HG03457 (cell line): Measurements from ENCODE around the gene PDE4D.

Experiments used
- ATAC-seq: cut with Tn5 transposase; IDR thresholded peaks from one replicate; pipeline ENCODE4 v1.9.1; 2021; ENCODE audit warnings: moderate number of reproducible peaks; ENCODE audit not compliant: unreplicated experiment

PDE4D gene

DNA sequence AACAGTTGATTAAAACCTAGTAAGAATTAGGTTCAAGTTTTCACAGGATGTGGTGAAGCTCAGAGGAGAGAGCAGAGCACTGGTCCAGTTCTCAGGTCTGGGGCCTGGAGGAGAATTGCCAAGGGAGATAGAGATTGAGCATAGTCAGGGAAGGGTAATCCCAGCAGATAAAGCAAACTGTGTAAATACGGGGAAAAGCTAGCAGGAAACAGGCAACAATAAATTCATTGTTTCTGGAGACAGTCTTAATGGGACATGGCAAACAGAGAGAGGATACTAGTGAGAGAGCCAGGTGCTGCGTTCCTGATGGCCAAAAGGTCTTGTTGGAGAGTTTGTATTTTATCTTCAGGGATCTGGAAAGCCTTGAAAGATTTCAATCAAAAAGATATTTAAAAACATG, 333.0 kb downstream of the PDE4D start:
- no peak for ATAC-seq

DNA sequence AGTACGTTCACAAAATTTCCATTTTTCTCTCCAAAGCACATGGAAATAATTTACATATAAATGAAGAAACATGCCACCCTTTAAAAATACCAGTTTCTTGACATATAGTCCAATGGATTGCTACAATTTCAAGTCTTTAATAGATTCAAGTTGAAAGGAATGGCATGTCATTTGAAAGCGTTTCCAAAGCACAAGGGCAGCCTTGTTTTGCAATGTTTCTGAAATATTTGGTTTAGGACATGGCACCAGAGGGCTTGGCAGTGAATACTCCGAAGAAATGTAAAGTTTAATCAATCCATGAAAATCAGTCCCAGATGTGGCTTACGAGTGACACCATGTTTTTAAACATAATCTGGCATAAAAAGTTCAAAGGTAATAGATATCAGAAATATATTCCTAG, 333.7 kb downstream of the PDE4D start:
- no peak for ATAC-seq

DNA sequence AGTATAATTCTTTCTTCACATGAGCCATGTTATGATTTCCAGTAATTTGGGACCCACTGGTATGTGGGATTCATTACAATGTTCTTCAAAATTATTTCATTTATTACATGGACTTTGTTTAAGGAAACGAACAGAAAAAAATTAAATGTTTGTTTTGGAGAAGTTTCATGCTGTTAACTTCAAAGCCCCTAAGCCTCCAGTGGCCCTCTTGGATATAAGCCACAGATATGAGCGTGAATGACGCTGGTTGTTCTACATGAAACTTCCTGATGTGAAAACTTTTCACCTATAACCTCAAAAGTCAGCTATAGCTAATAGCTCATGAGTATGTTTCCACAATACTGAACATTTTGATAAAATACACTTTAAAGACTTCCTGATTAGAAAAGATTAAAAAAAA, 334.2 kb downstream of the PDE4D start:
- ATAC-seq = no peak

DNA sequence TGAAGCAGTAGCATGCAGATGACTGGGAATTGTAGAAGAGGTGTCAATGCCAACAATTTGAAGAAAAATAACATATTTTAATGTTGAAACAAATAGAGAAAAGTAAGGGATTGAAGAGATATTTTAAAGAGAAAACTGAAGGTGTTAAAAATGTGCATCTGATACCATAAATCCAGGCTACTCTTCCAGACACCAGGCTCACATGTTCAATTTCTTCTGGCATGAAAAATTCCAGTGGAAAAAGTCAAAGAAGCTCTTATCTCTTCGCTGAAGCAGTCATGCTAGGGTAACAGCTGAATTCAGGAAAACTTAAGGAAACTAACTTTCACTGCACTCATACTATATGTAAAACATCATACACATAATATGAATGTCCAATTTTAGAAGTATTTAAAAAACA, 335.0 kb downstream of the PDE4D start:
- no peak for ATAC-seq

DNA sequence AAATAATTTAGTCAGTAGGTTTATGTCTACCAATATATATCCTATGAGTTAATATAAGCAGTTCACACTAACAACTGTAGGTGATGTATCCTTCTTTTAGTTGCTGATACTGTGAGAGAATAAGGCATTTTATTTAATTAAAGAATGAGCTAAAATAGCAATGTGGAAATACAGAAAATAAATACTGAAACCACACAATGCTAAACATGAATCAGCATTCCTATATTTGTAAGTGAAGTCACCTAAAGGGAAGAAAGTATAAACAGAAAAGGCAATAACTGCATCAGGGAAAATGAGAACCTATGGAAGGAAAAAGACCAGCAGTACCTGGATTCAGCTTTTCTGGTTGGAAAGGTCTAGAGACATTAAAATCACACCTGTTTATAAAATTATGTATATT, 336.0 kb downstream of the PDE4D start:
- no peak for ATAC-seq

DNA sequence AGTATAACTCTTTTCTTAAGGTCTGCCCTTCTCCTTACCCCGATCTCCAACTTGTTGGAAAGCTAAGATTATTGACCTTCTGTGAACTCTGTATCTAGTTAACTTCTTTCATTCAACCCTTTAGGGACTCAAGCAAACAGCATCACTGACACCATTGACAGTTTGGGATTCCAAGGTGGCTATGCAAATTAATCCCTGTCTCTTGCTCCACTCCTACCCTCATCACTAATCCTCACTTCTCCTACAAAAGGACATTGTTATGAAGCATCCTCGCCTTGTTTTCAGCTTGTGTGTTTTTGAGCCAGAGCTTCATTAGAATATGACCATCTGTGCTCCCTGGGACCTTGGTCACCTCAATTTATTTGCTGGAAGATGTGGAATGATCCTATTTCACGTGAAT, 337.9 kb downstream of the PDE4D start:
- no peak for ATAC-seq

DNA sequence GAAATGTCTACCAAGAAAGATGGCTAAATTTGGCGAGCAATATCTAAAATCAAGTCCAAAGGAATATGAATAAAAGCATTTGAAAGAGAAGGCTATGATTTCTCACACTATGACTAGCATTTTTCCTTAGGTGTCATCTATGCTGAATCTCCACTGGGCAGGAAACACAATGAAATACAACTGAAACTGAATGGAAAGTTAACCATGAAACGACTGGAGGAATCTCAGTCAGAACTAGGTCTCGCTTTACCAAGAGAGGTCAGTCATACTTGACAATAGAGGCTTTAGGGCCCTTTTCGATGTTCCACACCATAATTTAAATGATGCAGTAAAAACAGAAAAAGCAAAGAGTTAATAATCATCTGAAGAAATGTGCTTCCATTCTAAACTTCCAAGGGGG, 339.0 kb downstream of the PDE4D start:
- no peak for ATAC-seq

DNA sequence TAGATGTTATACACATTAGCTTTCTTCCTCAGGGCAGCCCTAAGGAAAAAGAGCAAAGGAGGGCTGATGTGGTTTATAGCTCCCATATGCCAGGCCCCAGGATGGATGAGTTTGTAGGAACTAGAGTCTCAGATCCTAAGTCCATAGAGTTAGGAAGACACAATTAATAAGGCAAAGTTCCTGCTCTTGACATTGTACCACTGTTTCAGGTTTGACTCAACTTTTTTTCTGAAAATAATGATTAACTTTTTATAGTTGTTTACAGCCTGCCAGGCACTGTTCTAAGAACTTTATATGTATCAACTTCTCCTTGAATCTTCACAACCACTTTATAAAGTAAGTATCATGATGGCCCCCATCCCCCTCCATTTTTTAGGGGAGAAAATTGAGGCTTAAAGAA, 339.5 kb downstream of the PDE4D start:
- ATAC-seq = no peak

DNA sequence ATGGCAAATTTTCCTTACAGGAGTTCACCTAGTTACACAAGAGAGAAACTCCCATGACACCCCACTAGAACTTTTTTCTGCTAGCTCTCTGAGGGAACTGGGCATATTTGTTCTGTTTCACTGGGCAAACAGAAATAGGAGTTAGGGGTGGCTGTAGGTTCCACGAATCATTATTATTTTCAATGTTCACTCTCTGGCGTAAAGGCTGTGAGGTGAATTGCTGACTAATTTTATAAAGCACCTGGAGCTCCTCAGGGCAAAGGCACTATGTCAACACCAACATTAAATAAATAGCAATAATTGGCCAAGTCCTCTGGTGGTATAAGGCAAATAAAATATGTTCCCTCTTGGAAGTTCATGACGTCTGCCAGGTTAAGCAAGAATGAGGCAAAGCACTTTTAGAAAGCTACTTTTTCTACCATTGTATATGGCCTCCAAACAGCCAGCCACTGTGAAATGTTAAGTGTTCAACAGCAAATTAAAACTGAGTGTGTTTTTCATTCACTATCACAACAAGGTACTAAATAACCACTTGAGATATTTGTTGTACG, 344.6 kb downstream of the PDE4D start:
- ATAC-seq = no peak

DNA sequence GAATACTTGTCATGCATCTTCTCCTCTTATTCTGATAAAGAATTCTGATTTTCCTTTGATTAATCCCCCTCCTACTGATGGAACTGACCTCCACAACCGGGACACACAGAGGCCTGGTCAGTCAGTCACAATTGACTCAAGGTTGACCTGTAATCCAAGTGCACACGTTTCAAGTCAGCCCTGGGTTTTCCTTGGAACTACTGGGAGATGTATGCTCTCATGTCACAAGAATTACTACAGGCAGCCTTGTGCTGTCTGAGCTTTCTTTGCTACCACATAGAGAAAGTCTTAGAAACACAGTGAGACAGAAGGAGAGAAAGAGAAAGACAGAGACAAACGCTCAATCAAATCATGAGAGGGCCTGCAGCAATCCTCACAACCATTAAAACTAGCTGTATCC, 345.8 kb downstream of the PDE4D start:
- no peak for ATAC-seq

DNA sequence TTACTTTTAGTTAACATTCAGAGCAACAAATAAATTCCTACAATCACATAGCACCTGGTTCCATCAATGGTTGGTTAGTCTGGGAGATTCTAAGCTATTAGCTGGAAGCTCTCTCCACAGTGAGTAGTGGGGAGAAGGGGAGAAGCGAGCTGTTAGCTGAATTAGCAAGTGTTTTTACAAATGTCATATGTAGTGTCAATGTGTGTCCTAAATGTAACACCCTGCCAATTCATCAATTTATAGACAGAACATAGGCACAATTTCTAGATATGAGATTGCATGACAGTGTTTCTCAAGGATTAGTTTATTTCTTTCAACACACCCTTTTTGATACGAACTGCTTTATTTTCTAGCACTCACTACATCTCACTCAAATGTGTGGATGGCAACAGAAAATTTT, 349.0 kb downstream of the PDE4D start:
- ATAC-seq = no peak

DNA sequence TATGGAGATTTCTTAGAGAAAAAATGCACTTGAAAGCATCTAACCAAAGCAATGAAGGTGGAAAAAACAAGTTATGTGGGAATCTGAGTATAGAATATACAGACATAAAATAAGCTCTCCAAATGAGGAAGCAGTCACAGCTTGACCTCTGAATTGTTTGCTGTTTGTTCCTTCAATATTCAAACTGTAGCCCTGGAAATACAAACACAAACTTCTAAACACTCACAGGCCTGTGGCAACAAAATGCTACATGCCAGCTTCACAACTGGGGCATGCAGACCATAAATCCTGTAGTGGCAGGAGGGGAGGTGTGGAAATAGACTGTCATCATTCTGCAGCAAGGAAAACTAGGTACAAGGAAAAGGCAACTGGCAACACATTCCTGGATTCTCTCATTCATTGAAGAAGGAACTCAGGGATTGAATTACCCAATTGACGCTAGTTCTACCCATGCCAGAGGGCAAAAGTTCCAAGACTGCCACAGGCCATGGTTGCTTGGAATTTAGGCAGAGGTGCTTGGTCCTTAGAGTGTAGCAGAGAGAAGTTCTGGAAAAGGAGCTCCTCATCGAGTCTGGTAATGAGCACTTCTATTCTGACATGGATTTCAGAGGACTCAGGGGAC, 349.6 kb downstream of the PDE4D start:
- no peak for ATAC-seq

DNA sequence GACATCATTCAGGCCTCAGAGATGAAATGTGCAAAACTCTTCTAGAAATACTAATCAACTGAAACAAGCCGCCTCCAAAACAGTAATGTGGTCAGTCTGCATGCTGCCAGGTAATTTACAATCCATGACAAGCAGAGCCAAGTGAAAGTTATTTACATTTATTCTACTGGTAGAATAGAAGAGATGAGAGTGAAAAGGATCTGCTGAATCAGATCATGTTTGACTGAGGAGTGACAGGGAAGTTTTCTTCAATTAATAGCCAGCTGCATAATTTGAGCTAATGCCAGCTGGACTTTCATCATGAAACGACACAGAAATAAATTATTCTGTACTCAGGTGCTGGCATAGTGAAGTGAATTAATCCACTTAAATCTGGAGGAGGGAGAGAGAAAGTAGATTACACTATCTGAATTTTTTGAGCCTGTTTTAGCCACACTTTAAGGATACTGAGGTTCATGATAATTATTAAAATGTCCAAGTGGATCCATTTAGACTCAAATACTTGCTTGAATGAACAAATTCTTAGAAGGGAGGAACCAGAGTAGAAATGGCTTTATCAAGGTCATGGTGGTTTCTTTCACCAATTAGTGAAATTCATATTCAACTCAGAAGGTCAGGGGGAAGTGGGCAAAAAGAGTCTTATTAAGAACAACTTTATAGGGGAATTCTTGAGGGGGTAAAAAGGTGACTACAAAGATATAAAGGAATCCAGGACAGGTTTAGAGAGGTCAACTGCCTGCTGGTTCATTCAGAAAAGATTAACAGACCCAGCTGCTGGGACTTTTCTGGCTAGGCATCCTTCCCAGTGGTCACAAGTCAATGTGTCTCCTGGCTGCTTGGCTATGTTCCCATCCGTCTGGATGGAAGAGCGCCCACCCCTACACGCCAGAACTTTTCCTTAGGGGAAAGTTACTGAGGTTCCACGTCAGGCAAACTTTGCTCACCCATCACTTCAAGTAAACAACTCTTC, 350.4 kb downstream of the PDE4D start:
- no peak for ATAC-seq

DNA sequence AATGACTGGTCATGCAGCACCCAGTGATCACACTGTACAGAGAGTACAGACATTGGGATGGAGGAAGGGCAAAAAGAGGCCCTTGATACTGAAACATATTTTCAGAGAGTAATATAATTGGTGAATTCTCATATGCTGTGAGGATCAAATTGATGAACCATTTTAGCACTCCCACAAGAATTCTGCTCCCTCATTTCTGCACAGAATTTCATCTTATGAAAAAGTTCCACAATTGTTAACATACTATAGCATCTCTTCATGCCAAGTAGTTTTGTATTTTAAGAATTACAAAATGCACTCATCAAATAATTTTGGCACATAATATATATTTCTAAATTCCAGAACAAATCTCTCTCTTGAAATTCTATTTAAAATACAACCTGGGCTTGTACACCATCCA, 351.2 kb downstream of the PDE4D start:
- ATAC-seq = no peak

DNA sequence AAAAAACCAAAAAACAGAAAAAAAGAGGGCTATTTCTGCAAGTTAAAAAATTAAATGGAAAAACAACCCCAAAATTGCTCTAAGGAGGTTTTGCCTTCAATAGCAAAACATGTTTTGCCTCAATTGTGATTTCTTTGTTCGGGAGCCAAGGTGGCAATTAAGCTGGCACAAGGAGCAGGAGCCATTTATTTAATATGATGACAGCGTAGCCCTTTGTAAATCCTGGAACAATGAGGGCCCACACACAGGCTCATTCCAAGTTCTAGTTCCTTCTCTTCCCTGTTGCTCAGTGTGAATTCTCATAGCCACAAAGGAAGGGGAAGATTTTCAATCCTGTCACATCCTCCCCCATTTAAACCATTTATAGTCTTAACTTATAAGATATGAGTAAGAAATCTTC, 353.2 kb downstream of the PDE4D start:
- ATAC-seq = no peak

DNA sequence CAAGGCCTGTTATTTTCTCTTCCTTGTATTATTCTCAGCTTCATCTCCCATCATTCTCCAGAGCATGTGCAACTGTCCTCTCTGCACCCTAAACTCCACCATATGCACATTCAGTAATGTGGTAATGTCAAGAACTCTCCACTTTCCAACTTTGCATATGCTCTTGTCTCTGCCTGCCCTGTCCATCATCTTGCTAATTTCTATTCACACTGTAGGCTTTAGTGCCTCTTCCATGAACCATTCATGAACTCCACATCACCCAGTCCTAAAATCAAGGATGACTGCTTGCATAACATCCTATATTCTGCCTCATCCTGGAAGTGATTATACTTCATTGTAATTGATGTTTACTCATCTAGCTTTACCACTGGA, 354.8 kb downstream of the PDE4D start:
- no peak for ATAC-seq

DNA sequence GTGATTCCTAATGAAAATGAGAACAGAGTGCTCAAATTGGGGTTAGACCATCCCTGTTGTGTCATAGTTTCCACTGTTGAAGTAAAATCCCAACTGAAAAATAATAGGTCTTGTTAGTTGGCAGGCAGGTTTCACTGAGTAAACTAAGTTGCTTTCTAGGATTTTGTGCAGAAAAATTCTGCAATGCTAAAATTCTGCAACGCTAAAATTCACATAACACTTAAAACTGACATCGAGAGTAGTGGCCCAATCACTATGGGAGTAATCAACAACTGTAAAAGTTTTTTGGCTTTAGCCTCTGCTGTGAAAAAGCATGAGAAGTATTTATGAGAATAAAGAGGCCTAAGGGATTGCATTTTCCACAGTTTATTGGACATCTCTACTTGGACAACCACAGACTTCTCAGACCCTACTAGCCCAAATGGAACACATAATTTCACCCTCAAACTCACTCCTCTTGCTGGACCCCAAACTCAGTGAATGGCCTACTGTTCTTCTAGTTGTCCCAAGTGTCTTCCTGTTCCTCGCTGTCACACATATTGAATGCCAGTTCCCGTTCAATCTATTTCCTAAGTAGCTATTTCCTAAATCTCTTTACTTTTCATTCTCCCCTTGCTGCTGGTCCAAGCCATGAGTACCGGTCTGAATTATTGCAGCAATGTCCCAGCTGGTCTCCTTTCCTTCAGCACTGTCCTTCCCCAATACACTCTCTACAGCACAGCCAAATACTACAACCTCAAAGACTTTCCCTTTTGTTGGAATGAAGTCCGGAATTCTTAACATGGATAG, 355.4 kb downstream of the PDE4D start:
- no peak for ATAC-seq

DNA sequence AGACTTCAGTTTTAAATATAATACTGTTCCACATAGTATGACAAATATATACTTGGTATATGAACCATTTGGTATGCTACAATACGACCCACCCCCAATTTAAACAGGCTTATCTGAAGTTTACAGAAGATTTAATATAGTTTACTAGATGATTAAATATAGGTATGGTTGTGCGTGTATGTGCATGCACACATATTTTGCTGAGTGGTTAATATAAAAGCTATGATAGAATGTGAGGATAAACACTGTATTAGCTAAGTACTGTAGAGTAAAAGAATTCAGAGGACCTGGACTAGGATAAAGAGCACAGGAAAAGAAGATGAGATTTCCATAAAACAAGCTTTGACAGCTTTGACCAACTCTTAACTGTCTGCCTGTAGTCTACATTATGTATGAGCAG, 356.7 kb downstream of the PDE4D start:
- no peak for ATAC-seq

DNA sequence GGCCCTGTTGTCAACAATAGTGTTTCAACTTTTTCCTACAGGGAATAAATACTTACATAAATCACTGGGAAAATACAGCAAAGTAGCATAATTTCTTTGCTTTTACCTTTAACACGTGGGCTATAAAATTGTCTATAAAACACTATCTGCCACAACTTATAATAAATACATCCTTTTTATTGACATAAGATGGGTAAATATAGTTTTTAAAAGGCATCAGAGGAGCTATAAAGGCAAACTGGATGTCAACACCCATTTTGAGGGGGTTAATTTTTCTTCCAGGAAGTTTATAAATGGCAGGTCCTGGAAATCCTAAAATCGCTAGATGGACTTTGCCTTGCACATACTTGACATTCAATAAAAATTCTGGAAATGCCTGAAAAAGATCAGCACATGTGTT, 358.0 kb downstream of the PDE4D start:
- ATAC-seq = no peak

DNA sequence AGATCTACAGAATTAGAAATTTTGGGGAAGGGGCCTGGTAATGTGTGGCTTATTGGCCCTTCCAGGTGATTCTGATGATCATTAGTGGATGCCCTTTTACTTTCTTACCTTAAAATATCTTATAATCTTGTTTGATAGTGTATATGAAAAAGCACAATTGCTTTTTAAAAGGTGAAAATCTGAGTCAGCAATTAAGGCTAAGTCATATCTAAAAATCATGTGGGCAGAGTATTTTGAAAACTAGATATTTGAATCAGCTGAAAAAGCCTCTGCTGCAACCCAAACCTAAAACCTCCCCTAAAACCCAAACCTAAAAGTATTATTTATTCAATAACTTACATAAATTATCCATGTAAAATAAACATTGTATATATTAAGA, 359.8 kb downstream of the PDE4D start:
- ATAC-seq = no peak

DNA sequence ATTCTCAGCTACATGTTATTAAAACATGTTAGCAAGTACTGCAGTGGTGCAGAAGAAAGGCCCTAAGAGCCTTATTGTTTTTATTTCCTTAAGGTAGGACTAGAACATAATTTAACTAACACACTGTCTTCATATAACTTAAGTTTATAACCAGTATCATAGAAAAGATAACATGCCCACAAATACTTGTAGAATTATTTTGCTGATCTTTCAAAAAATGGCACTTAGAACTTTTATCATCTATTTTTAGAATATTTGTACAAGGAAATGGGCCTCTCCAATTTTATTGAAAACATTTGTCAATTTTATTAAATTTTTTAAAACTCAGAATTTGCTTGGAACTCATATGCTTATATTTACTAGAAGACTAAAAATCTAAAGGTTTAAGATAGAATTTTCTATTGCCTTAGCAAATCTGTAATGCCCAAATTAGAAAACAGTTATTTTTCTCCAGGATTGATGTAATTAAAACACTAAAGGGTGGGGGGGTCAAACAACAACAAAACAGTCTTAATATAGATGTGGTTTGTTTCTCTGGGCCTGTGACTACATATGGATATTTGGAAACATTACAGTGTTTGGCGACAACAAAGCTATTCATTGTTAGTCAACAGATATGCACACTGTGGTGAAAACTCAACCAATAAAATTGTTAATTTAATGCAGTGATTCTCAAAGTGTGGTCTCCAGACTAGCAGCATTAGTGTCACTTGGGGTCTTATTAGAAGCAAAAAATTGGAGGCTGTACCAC, 360.4 kb downstream of the PDE4D start:
- ATAC-seq = no peak
